ENCODE measurements around the gene NETO1.

DNA sequence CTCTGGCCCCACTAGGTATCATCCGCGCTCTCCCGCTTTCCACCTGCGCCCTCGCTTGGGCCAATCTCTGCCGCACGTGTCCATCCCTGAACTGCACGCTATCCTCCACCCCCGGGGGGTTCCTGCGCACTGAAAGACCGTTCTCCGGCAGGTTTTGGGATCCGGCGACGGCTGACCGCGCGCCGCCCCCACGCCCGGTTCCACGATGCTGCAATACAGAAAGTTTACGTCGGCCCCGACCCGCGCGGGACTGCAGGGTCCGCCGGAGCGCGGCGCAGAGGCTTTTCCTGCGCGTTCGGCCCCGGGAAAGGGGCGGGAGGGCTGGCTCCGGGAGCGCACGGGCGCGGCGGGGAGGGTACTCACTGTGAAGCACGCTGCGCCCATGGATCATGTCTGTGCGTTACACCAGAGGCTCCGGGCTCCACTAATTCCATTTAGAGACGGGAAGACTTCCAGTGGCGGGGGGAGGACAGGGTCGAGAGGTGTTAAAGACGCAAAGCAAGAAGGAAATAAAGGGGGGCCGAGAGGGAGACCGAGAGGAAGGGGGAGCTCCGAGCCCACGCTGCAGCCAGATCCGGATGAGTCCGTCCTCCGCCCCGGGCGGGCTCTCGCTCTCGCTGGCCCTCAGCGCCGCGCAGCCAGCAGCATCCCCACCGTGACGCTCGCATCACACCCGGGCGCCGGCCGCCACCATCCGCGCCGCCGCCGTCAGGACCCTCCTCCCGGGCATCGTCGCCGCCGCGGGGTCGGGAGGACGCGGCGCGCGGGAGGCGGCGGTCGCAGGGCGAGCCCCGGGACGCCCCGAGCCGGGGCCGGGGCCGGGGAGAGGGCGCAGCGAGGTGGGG, 664 bp downstream of the NETO1 start:
- TF ChIP-seq CTCF (IDR thresholded peaks at IDR 0.05) (no peak), POLR2AphosphoS5 (IDR thresholded peaks at IDR 0.05; ENCODE audit: low read depth, low read length) (no peak), TAF1 (IDR thresholded peaks at IDR 0.05; ENCODE audit: borderline replicate concordance, low read depth, low read length) (no peak), YY1 (IDR thresholded peaks at IDR 0.05; ENCODE audit: low read depth) (no peak), RFX5 (IDR thresholded peaks at IDR 0.05; ENCODE audit: low read length) (no peak), SIN3A (IDR thresholded peaks at IDR 0.05; ENCODE audit: borderline replicate concordance, low read depth, low read length) (no peak)
